Astrocyte of the hippocampus (primary cell): ENCODE results near the gene GRB10.

Source experiments
- DNase-seq: peaks from one replicate; pipeline ENCODE4 v3.0.0; 2011; ENCODE audit warnings: low read depth, low spot score

The GRB10 gene

GRCh38 chr7:50803359-50804337 lies 21.0 kb upstream of the GRB10 start:
- no peak for DNase-seq

DNA sequence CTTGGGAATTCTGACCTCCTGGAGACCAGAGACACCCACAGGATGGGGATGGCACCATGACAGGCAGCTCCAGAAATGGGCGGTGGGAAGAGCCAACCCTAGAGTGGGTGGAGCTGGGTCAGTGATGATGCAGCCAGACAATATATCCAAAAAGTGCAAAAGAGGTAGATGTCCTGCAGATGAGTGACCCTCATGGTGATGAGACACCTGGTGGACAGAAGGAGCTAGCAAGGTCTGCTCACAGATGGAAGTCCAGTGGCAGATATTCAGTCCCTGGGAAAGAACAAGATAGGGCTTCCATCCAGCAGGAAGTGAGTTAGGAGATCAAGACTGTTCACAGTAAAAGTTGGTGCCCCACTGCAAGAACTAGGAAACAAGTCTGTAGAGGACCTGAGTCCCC lies 19.2 kb upstream of the GRB10 start:
- DNase-seq, result no peak

DNA sequence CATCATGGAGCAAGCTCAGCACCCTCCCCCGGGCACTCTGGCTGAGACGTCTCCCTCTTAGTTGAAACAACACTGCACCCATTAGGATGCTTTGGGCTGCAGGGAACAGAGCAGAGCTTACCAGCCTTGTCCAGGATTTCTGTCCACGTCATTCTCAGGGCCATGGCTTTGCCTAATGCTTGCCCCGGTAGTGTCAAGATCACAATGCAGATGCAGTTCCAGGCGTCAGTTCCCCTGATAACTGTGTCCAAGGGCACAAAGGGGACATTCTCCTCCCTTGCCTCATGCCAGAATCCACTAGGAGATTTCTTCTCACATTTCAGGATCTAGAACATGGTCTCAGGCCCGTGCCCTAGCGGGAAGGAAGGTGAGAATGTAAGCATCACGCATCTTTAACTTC lies 17.2 kb upstream of the GRB10 start:
- DNase-seq, result no peak

GRCh38 chr7:50798126-50798525 lies 15.4 kb upstream of the GRB10 start:
- no peak for DNase-seq

DNA sequence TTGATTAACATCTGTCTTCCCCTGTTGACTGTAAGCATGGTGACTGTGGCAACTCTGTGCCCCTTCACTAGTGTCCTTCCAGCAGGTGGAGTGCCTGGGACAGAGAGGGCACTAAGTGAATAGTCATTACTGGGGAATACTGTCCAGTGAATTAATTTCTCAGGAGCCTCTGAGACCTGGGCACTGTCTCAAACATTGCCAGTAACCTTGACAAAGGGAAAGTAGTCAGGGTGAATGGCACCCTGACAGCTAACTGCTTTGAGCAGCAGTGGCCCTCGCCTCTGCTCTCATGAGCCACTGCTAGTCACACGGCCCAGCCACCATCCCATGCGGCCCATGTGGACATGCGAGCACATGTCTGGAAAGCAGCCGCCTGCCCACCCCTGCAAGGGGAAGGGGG lies 13.1 kb upstream of the GRB10 start:
- DNase-seq, result no peak

DNA sequence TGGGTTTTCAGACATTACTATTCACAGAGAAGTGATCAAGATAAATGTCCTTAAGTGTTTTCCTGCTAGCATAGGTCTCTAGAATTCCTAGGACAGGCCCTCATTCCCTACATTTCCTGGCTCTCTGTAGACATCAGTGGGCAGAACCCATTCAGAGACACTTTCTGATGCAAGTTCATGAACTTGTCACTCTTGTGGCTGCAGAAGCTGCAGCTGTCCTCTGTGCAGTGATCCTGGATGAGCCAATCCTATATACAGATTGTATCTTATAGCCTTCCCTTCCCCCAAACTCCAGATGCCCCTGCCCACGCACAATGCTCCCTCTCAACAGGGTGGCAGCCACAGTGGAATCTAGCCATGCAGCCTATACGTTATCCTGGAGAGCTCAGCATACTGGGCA lies 12.6 kb upstream of the GRB10 start:
- DNase-seq, result no peak

GRCh38 chr7:50793947-50794570 lies 11.4 kb upstream of the GRB10 start:
- DNase-seq, result no peak

- DNase-seq, result peak; percentile 90
Observed at GRCh38 chr7:50793120-50793946, 10.6 kb upstream of the GRB10 start.

- peak; percentile 87 for DNase-seq
Observed at GRCh38 chr7:50792342-50793119, 9.8 kb upstream of the GRB10 start.

DNA sequence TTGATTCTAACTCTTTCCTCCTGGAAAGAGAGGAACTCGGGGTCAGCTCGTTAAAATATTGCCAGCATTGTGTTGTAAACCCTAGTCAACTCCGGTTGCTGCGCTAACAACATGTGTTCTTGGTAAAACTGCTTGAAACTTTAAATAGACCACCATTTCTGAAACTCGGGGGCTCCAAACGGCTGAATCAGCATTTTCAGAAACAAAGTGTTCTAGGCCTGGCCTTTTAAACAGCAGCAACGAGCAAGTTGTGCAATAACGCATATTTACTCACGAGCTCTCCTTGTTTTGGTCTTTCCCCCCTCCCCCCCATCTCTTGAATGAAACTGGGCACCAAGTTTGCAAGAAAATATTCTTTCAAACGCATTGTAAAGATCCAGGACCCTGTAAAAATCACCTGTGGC lies 9.2 kb upstream of the GRB10 start:
- peak; percentile 47 for DNase-seq

- DNase-seq, result no peak
Observed at GRCh38 chr7:50791363-50791937, 8.8 kb upstream of the GRB10 start.

- no peak for DNase-seq
Observed at GRCh38 chr7:50790381-50790780, 7.7 kb upstream of the GRB10 start.

GRCh38 chr7:50788382-50788781 lies 5.7 kb upstream of the GRB10 start:
- no peak for DNase-seq

- no peak for DNase-seq
Observed at GRCh38 chr7:50787825-50788224, 5.1 kb upstream of the GRB10 start.

- no peak for DNase-seq
Observed at GRCh38 chr7:50785346-50785745, 2.6 kb upstream of the GRB10 start.

DNA sequence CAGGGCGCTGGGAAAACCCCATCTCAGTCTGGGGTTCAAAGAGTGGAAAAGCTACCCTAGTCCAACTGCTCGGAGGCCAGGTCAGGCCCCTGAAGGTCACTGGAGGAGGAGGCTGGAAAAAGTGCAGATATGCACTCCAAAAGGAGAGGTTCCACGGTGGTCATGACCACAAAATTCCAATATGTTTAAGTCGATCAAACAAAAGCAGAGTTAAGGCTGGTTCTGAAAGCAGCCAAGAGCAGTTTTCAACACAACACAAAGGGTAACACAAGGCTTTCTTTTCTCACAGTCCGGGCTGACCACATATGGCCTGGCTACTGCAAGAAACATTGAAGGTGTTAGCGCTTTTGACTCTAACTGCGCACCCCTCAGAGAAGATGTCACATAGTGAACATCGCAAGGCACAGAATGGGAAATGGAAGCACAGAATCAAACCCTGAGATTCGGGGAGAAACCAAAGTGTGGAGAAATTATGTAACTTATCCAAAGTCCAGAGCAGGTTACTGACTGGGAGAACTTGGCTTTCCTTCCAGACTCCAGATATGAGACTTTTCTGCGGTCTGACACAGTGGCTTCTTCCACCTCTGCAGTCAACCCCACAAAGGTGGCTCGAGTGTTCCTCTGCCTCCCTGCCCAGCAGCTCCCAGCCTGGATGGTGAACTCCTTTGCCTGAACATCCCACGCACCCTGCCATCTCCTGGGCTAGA lies 1.3 kb upstream of the GRB10 start:
- peak; percentile 72 for DNase-seq

- DNase-seq, result no peak
Observed at GRCh38 chr7:50783303-50783702, 607 bp upstream of the GRB10 start.

- no peak for DNase-seq
Observed at GRCh38 chr7:50781381-50782293, 1.1 kb downstream of the GRB10 start.

- DNase-seq, result no peak
Observed at GRCh38 chr7:50780436-50780835, 2.3 kb downstream of the GRB10 start.
